ENCODE results near the gene MCF2L. TPM values are rescaled to one million over a fixed set of nuclear protein-coding genes. Genes with fewer than 3 reads are reported as not detected.
A peak's percentile ranks its signal among the peaks of the same experiment; 100 is the strongest.
"Not testable (repeated sequence)": the region's sequence is repeated elsewhere in the genome, so short reads cannot be mapped to it uniquely, and the experiment has no call there.

MCF2L gene
- total RNA-seq, 1 donor from 2014 or later = 49.5 TPM

- ATAC-seq (peak; percentile 64), DNase-seq (no peak)
- intact Hi-C loops (cut with micrococcal nuclease) = no loop called here
Measured at GRCh38 chr13:113022745-113023574, 53.9 kb downstream of the MCF2L start.

- intact Hi-C loops (cut with micrococcal nuclease) = no loop called here
- no peak for DNase-seq
- no peak for ATAC-seq
Measured at GRCh38 chr13:113023694-113024430, 54.8 kb downstream of the MCF2L start.

DNA sequence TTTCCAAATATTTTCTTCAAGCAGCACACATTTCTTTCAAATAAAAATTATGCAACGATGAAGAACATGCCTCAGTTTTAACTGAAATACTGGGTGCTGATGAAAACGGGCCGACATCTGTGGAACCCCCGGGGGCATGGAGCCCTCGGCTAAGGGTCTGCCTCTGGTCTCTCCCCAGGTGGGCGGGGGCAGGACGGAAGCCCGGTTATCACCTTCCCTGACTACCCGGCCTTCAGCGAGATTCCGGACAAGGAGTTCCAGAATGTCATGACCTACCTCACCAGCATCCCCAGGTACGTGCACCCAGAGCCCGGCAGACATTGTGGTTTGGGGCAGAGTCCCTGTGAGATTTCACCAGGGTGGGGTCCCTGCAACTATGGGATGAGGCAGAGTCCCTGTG, 55.5 kb downstream of the MCF2L start:
- intact Hi-C loops (cut with micrococcal nuclease) = no loop called here
- DNase-seq (no peak), ATAC-seq (no peak)

GRCh38 chr13:113026391-113026910, 57.4 kb downstream of the MCF2L start:
- ATAC-seq (no peak), DNase-seq (no peak)
- intact Hi-C loops (cut with micrococcal nuclease) = no loop called here

GRCh38 chr13:113027095-113027494, 58.1 kb downstream of the MCF2L start:
- no peak for DNase-seq
- ATAC-seq = no peak
- intact Hi-C loops (cut with micrococcal nuclease) = no loop called here

DNA sequence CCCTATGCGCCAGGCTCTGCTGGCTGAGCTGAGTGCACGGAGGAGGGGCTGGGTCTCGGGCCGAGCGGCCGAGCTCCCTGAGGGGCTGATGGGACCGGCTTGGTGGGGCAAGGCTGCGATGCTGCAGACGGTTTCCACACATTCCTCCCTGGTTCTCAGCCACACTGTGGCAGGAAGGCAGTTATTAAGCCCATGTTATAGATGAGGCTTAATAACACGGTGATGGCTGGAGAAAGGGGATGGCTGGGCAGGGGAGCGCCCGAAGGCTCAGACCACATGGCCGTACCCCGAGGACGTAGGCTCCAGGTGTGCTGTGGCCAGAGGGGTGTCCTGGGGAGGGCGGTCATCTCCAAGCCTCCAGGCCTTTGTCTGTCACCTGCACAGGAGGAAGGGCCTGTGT, 58.6 kb downstream of the MCF2L start:
- ATAC-seq = no peak
- intact Hi-C loops (cut with micrococcal nuclease) = no loop called here
- DNase-seq = no peak

DNA sequence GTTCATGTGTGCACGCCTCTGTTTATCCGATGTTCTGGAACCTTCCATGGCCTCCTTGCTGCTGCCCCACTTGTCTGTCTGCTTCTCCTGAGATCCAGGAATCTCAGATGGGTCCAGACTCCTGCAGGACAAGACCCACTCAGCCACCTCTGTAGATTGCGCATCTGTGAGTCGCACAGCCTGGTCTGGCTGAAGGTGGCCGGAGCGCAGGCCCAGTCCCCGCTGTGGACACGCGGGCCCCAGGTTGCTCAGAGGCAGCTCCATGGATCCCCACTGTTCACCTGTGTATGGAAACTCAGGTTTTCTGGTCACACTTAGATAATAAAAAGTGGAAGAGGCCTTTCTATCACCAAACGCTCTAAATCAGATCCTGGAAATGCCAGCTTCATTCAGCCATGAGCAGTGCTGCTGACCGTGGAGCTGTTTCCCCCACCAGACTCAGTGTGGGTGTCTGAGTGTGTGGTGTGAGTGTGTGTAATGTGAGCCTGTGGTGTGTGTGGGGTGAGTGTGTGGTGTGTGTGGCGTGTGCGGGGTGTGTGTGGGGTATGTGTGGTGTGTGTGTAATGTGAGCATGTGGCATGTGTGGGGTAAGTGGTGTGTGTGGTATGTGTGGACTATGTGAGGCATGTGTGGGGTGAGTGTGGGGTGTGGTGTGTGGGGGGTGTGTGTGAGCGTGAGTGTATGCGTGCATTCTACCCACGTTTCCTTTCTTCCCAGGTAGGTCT, 59.5 kb downstream of the MCF2L start:
- DNase-seq = no peak
- ATAC-seq = no peak
- intact Hi-C loops (cut with micrococcal nuclease) = no loop called here

GRCh38 chr13:113029061-113029445, 60.0 kb downstream of the MCF2L start:
- intact Hi-C loops (cut with micrococcal nuclease) = no loop called here
- no peak for ATAC-seq
- DNase-seq = no peak

DNA sequence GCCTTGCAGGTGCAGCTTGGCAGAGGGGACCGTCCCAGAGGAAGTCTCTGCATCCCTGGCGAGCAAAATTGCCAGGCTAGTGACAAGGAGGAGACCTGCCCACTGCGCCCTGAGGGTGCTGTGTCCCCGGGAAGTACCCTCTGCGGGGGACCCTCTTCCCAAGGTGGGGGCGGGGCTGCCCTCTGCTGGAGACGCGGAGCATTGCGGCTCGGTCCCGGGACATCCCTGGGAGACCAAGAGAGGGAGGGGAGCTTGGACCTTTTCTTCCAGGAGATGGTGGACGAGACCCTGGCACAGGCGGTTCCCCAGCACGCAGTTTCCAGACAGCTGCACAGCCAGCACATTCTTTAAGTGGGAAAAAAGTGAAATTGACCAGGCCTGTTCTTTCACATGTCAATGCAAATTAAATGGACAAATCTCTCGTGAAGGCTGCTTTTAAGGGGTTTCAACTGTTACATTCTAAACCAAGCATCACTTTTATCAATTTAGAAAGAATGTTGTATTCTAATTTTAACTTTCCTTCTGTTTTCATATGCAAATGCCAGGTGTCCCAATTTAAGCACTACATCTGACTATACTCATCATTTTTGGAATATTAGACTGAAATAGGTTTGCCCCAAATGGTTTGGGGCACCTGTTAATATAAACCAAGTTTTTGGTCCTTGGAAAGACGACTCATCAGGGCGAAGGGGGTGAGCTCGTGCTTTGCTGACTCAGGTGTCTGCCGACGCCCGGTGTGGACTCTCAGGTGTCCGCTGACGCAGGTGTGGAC, 60.7 kb downstream of the MCF2L start:
- intact Hi-C loops (cut with micrococcal nuclease) = no loop called here
- DNase-seq = peak; percentile 52
- ATAC-seq = peak; percentile 53

GRCh38 chr13:113030259-113030640, 61.2 kb downstream of the MCF2L start:
- intact Hi-C loops (cut with micrococcal nuclease); ATAC-seq; DNase-seq: not testable (repeated sequence)

DNA sequence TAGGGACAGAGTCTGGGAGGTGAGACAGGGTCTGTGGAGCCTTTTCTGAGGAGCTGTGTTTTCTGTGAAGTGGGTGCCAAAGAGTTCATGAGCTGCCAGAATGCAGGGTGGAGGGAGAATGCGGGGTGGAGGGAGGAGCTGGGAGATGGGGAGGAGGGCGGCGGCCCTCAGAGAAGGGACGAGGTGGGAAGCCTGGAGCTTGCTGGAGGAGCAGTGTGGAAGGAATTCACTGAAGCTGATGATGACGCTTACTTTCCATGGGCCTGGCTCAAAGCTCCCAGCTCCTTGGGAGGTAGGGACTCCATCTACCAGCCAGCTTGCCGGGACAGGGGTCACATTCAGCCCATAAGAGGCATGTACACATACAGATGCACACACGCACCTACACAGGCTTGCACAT, 62.5 kb downstream of the MCF2L start:
- no peak for ATAC-seq
- DNase-seq = no peak
- intact Hi-C loops (cut with micrococcal nuclease) = no loop called here

DNA sequence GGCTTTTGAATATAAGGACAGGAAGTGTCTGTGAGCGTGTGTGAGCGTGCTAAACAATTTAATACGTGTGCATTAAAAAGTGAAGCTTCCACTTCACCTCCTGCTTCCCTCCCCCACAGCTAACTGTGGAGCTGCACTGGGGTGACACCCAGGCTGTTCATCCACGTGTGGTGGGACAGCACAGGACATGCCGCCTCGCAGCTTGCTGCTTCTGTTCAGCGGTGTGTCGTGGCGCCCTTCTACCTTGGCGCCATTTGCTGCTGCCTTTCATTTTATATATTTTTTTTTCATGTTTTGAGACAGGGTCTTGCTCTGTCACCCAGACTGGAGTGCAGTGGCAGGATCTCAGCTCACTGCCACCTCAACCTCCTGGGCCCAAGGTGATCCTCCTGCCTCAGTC, 63.3 kb downstream of the MCF2L start:
- no peak for DNase-seq
- ATAC-seq = no peak
- intact Hi-C loops (cut with micrococcal nuclease) = no loop called here

DNA sequence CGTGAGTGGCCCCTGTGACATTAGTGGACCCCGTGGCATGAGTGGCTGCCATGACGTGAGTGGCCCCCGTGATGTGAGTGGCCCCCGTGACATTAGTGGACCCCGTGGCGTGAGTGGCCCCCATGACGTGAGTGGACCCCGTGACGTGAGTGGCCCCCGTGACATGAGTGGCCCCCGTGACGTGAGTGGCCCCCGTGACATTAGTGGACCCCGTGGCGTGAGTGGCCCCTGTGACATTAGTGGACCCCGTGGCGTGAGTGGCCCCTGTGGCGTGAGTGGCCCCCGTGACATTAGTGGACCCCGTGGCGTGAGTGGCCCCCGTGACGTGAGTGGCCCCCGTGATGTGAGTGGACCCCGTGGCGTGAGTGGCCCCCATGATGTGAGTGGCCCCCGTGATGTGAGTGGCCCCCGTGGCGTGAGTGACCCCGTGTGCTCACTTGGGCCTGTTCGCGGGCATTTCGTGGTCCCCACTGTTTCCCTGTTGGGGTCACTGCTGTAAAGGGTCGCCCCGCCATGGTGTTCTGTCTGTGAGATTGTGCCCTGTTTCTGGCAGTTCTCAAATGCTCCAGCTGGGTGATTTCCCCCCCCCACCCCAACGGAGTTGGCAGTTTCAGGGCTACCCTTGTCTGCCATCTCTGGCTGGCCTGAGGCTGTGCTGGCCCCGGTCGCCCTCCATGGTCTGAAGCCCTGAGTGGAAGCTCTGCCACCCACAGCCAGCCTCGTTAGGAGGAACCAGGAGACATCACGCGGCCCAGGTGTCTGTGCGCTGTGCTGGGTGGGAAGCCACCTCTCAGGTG, 64.2 kb downstream of the MCF2L start:
- DNase-seq (no peak), ATAC-seq (no peak)
- intact Hi-C loops (cut with micrococcal nuclease) = no loop called here

- intact Hi-C loops (cut with micrococcal nuclease) = no loop called here
- ATAC-seq (peak; percentile 81), DNase-seq (peak; percentile 49)
Measured at GRCh38 chr13:113034451-113035212, 65.6 kb downstream of the MCF2L start.

DNA sequence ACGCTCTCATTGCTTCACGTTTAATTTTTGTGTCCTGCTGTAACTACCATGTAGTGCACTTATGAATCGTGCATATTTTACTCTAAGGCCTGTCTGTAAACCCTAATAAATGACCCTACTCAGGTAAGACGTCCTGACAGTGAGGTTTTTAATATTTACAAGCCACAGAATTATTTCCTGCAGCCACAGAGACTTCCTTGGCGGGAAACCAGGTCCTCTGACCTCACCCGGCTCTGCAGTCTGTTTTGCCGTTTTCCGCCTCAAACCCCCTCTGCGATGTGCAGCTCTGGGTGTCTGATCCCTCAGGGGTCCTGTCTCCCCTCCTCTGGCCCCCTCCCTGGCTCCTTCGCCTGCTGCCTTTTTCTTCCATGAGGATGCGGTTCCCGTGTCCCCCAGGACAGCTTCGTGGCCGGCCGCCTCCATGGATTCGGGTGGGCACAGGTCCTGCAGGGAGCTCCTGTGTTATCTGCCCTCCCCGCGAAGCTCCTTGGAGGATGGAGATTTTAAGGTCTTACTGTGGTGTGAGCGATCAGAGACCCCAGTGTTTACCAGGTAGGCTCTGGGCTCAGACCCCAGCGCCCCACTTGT, 66.3 kb downstream of the MCF2L start:
- peak; percentile 15 for ATAC-seq
- no peak for DNase-seq
- intact Hi-C loops (cut with micrococcal nuclease) = no loop called here

DNA sequence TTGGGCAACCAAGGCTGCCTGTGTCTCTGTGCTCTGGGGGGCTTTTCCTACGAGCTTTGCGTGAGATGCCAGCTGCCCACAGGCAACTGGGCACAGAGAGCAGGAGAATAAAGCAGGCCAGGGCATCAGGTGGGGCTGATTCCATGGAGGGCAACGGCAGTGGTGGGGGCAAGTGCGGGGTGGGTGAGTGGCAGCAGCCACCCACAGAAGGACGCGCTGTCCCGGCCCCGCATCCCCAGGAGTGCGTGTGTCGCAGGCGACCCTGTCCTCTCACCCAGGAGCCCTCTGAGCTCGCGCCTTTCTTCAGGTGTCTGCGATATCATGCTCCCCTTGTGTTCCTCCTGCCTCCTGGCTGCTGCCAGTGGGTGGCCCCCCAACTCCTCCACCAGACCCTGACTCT, 67.4 kb downstream of the MCF2L start:
- intact Hi-C loops (cut with micrococcal nuclease) = no loop called here
- DNase-seq = no peak
- ATAC-seq = no peak

GRCh38 chr13:113040031-113040430, 71.0 kb downstream of the MCF2L start:
- no peak for DNase-seq
- intact Hi-C loops (cut with micrococcal nuclease) = no loop called here

More at GRCh38 chr13:113040031-113040430, 71.0 kb downstream of the MCF2L start:
- no peak for ATAC-seq
